Measurements from ENCODE around the gene TNFSF4.
"Not testable (repeated sequence)": the region's sequence is repeated elsewhere in the genome, so short reads cannot be mapped to it uniquely, and the experiment has no call there.

TNFSF4 gene

GRCh38 chr1:173239058-173239457 lies 31.9 kb upstream of the TNFSF4 start:
- Histone ChIP-seq H3K27me3 (no peaks in the 10 kb centered on the region), H3K4me3 (no peak overlapping the region), H4K20me1 (no peaks in the 10 kb centered on the region), H3K27ac (no peak overlapping the region), H3K9me3 (peaks cover 19% of the 10 kb centered on the region), H3K4me2 (no peak overlapping the region), H3K4me1 (0 out of 2 replicates have a peak, but pooled peaks cover 5% of the 10 kb centered on the region), H3K36me3 (no peaks in the 10 kb centered on the region), H3K9ac (no peak overlapping the region)
- no peak for TF ChIP-seq Cebpa-rat (IDR thresholded peaks at IDR 0.05)

GRCh38 chr1:173234899-173235298 lies 27.8 kb upstream of the TNFSF4 start:
- no peak for TF ChIP-seq Cebpa-rat (IDR thresholded peaks at IDR 0.05)
- Histone ChIP-seq H3K4me1 (no peaks in the 10 kb centered on the region), H3K9me3 (no peaks in the 10 kb centered on the region), H3K4me2 (no peak overlapping the region), H3K36me3 (no peaks in the 10 kb centered on the region), H4K20me1 (no peaks in the 10 kb centered on the region), H3K27me3 (no peaks in the 10 kb centered on the region), H3K9ac (no peak overlapping the region), H3K27ac (no peak overlapping the region), H3K4me3 (no peak overlapping the region)

GRCh38 chr1:173234434-173234833 lies 27.3 kb upstream of the TNFSF4 start:
- not testable (repeated sequence) for H3K4me3 ChIP-seq, H4K20me1 ChIP-seq, H3K4me1 ChIP-seq, H3K27ac ChIP-seq, H3K9me3 ChIP-seq, H3K4me2 ChIP-seq, H3K36me3 ChIP-seq, H3K27me3 ChIP-seq, H3K9ac ChIP-seq

- not testable (repeated sequence) for H3K4me2 ChIP-seq, H3K27me3 ChIP-seq, H3K27ac ChIP-seq
Observed at GRCh38 chr1:173229031-173229430, 21.9 kb upstream of the TNFSF4 start.

GRCh38 chr1:173224949-173225348 lies 17.8 kb upstream of the TNFSF4 start:
- H3K9me3 ChIP-seq, result peaks cover 7% of the 10 kb centered on the region; the same call in 1 of the 2 replicates
- H3K27me3 ChIP-seq, result no peaks in the 10 kb centered on the region
- no peak for TF ChIP-seq Cebpa-rat (IDR thresholded peaks at IDR 0.05)
- no peaks in the 10 kb centered on the region for H3K4me1 ChIP-seq
- no peaks in the 10 kb centered on the region for H3K36me3 ChIP-seq
- no peak overlapping the region for H3K9ac ChIP-seq
- H3K4me2 ChIP-seq, result no peak overlapping the region
- no peaks in the 10 kb centered on the region for H4K20me1 ChIP-seq
- H3K4me3 ChIP-seq, result no peak overlapping the region
- H3K27ac ChIP-seq, result no peak overlapping the region

More at GRCh38 chr1:173229031-173229430, 21.9 kb upstream of the TNFSF4 start:
- H3K4me1 ChIP-seq, H3K9me3 ChIP-seq, H4K20me1 ChIP-seq, H3K9ac ChIP-seq, H3K4me3 ChIP-seq, H3K36me3 ChIP-seq: not testable (repeated sequence)

- H3K4me2 ChIP-seq, result no peak overlapping the region
- no peak overlapping the region for H3K27ac ChIP-seq
- H3K9ac ChIP-seq, result no peak overlapping the region
- H3K36me3 ChIP-seq, result no peaks in the 10 kb centered on the region
- H3K9me3 ChIP-seq, result peaks cover 7% of the 10 kb centered on the region; the same call in 1 of the 2 replicates
- H3K4me3 ChIP-seq, result no peak overlapping the region
- no peak for TF ChIP-seq Cebpa-rat (IDR thresholded peaks at IDR 0.05)
- no peaks in the 10 kb centered on the region for H3K27me3 ChIP-seq
- H4K20me1 ChIP-seq, result no peaks in the 10 kb centered on the region
- no peaks in the 10 kb centered on the region for H3K4me1 ChIP-seq
Observed at GRCh38 chr1:173224280-173224892, 17.3 kb upstream of the TNFSF4 start.

GRCh38 chr1:173223031-173223380 lies 15.9 kb upstream of the TNFSF4 start:
- no peaks in the 10 kb centered on the region for H3K9me3 ChIP-seq
- H3K4me2 ChIP-seq, result no peak overlapping the region
- no peaks in the 10 kb centered on the region for H3K36me3 ChIP-seq
- H3K27ac ChIP-seq, result no peak overlapping the region
- no peak for TF ChIP-seq Cebpa-rat (IDR thresholded peaks at IDR 0.05)
- no peak overlapping the region for H3K4me3 ChIP-seq
- H4K20me1 ChIP-seq, result no peaks in the 10 kb centered on the region
- H3K4me1 ChIP-seq, result no peaks in the 10 kb centered on the region
- H3K27me3 ChIP-seq, result no peaks in the 10 kb centered on the region
- H3K9ac ChIP-seq, result no peak overlapping the region

- H3K4me2 ChIP-seq, result no peak overlapping the region
- TF ChIP-seq Cebpa-rat (IDR thresholded peaks at IDR 0.05), result no peak
- no peaks in the 10 kb centered on the region for H3K9me3 ChIP-seq
Observed at GRCh38 chr1:173222149-173223030, 15.3 kb upstream of the TNFSF4 start.

GRCh38 chr1:173220157-173220556 lies 13.0 kb upstream of the TNFSF4 start:
- no peak overlapping the region for H3K27ac ChIP-seq
- TF ChIP-seq Cebpa-rat (IDR thresholded peaks at IDR 0.05), result no peak
- H3K4me2 ChIP-seq, result no peak overlapping the region
- no peaks in the 10 kb centered on the region for H3K36me3 ChIP-seq
- H3K4me3 ChIP-seq, result no peak overlapping the region
- no peak overlapping the region for H3K9ac ChIP-seq
- no peaks in the 10 kb centered on the region for H3K9me3 ChIP-seq
- no peaks in the 10 kb centered on the region for H3K27me3 ChIP-seq
- no peaks in the 10 kb centered on the region for H3K4me1 ChIP-seq
- no peaks in the 10 kb centered on the region for H4K20me1 ChIP-seq

More at GRCh38 chr1:173222149-173223030, 15.3 kb upstream of the TNFSF4 start:
- Histone ChIP-seq H3K27ac (no peak overlapping the region), H3K4me1 (no peaks in the 10 kb centered on the region), H3K36me3 (no peaks in the 10 kb centered on the region), H3K9ac (no peak overlapping the region), H3K4me3 (no peak overlapping the region), H3K27me3 (no peaks in the 10 kb centered on the region), H4K20me1 (no peaks in the 10 kb centered on the region)

GRCh38 chr1:173213665-173214064 lies 6.5 kb upstream of the TNFSF4 start:
- no peaks in the 10 kb centered on the region for H3K9me3 ChIP-seq
- no peak overlapping the region for H3K27ac ChIP-seq
- H4K20me1 ChIP-seq, result no peaks in the 10 kb centered on the region
- no peaks in the 10 kb centered on the region for H3K4me1 ChIP-seq
- H3K9ac ChIP-seq, result no peak overlapping the region
- no peaks in the 10 kb centered on the region for H3K27me3 ChIP-seq
- no peak overlapping the region for H3K4me3 ChIP-seq
- no peaks in the 10 kb centered on the region for H3K36me3 ChIP-seq
- no peak for TF ChIP-seq Cebpa-rat (IDR thresholded peaks at IDR 0.05)
- H3K4me2 ChIP-seq, result no peak overlapping the region

Measured in BLaER1 (cell line).